Panc1 (cell line): ENCODE measurements around the gene ZFP90.

Experiments used
- CTCF ChIP-seq: fragments of 450-650 bp; IDR thresholded peaks from 2 replicates; pipeline ENCODE4 v1.5.1; 2017; ENCODE audit warnings: mild to moderate bottlenecking
- POLR2AphosphoS5 ChIP-seq: IDR thresholded peaks from 2 replicates; pipeline ENCODE4 v1.6.1; 2012; ENCODE audit warnings: mild to moderate bottlenecking, low read depth, low read length, moderate library complexity

DNA sequence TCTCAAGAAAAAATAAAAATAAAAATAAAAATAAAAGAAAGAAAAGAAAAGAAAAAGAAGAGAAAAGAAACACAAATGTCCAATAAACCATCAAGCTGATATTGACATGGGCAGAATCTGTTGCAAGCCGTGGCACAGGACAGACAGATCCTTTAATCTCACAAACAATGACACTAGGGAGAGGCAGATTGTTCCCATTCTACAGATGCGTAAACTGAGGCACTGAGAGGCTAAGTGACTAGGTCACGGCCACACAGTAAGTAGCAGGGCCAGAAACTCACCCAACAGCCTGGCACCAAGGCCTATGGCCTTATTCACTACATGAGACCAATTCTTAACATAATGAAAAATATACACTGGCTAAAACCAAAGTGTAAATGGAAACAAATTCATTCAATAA lies 28.3 kb upstream of the ZFP90 start:
- TF ChIP-seq CTCF (no peak), POLR2AphosphoS5 (no peak)
